Hippocampal formation (tissue), 2 donors: ENCODE data around the gene HNRNPA3.

Experiments
- DNase-seq, 2 donors: peaks; one replicate each; lab custom pipeline; 2025; lab: John Stamatoyannopoulos, UW

HNRNPA3 gene

GRCh38 chr2:177271981-177272666 is 59.5 kb downstream of the HNRNPA3 start:
- DNase-seq, result no peak

- no peak for DNase-seq
Observed at GRCh38 chr2:177272765-177273164, 60.2 kb downstream of the HNRNPA3 start.

- DNase-seq, result no peak
Observed at GRCh38 chr2:177273408-177273807, 60.8 kb downstream of the HNRNPA3 start.
